ENCODE results near the gene DIAPH2.

DIAPH2 gene

GRCh38 chrX:97065066-97065465, 380.4 kb downstream of the DIAPH2 start:
- DNase-seq: no peak

DNA sequence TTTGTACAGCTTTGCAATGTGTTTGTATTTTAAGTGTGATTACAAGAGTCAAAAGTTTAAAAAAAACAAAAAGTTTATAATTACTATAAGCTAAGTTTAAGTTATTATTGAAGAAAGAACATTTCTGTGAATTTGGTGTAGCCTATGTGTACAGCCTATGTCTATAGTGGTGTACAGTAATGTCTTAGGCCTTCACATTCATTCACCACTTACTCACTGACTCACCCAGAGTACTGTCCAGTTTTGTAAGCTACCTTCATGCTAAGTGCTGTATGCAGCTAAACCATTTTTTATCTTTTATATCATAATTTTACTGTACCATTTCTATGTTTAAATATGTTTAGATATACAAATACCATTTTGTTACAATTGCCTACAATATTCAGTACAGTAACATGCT, 381.3 kb downstream of the DIAPH2 start:
- no peak for DNase-seq

GRCh38 chrX:97066381-97066780, 381.7 kb downstream of the DIAPH2 start:
- no peak for DNase-seq

DNA sequence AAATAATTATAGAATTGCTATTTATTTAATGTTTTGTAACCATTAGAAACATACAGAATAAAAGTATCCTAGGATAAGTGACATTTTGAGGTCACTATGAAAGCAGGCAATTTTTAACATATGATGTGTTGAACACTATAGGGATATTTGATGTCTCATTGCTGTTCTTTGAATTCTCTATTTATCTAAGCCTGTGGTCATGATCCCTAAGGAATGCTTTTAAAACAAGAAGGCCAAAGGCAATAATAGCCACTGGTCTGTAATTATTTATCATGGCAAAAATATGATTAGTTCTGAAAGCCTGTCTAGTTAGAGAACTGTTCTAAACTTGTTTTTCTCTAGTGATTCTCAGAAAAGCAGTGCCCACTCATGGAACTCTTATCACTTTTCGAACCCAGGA, 385.7 kb downstream of the DIAPH2 start:
- no peak for DNase-seq

- no peak for DNase-seq
Observed at GRCh38 chrX:97074400-97074799, 389.8 kb downstream of the DIAPH2 start.

DNA sequence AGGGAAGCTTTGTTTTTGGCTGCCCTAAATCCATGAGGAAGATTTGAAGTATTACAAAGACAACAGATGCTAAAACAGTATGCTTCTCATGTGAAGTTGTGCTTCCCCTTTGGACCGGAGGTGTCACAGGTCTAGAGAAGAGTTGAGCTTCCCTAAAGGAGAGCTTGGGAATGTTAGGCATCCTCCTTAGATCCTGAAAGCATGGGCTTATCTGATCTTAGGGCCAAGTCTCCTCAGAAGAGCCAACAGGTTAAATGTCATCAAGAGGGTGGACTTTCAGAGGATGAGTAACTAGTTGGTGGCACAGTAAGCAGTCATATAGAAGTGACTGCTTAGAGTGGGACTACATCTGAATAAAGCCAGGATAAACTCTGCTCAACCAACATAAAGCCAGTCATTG, 404.5 kb downstream of the DIAPH2 start:
- no peak for DNase-seq

DNA sequence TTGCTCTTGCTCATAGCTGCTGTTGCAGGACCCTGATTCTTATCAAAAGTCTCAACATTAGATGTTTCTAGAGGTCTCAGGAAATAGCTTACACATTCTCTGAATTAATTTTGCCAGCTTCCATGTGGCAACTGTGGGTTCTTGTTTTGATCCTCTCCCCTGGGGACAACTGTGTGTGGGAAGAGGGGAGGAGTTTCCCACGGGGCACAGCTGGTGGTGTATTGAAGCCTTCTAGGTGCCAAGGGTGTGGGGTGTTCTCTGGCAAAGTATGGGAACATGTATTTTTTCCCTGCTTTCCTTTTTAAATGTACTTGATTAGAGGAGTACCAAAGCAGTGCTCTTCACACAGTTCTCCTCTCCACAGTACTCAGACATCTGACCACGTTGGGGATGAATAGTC, 411.7 kb downstream of the DIAPH2 start:
- no peak for DNase-seq

DNA sequence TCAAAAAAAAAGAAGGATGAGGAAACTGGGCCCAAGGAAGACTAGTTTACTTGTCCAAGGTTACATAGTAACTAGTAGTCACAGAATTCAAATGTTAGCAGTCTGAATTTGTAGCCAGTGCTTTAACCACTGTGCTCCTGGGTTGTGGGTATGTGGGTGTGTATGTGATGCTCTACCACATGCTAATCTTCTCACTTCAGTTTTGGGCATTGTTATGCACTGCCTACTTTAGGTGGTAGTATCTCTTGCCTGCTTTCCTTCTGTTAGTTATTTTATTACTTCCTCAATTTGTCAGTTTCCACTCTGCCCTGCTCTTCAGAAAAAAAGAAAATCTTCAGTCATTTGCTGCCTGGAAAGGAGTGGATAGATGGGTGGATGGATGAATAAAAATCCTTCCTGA, 418.3 kb downstream of the DIAPH2 start:
- DNase-seq: no peak

GRCh38 chrX:97109730-97110129, 425.1 kb downstream of the DIAPH2 start:
- no peak for DNase-seq

GRCh38 chrX:97117572-97117971, 432.9 kb downstream of the DIAPH2 start:
- no peak for DNase-seq

DNA sequence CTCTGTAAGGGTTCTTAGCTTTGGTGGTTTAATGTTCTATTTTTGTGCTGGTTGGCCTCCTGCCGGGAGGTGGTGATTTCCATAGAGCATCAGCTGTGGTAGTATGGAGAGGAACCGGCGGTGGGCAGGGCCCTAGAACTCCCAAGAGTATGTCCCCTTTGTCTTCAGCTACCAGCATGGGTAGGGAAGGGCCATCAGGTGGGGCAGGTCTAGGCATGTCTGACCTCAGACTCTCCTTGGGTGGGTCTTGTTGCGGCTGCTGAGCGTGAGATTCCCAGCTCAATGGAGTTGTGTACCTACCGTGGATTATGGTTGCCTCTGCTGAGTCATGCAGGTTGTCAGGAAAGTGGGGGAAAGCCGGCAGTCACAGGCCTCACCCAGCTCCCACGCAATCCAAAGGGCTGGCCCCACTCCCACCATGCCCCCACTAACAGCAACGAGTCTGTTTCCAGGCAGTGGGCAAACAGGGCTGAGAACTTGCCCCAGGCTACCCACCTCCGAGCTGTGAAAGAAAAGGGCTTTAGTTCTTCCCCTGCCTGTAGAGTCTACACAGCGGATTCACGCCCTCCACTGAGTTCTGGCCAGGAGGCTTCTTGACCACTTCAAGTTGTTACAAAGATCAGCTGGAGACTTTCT, 434.9 kb downstream of the DIAPH2 start:
- no peak for DNase-seq

- DNase-seq: no peak
Observed at GRCh38 chrX:97123001-97123400, 438.4 kb downstream of the DIAPH2 start.

- DNase-seq: no peak
Observed at GRCh38 chrX:97126020-97126419, 441.4 kb downstream of the DIAPH2 start.

DNA sequence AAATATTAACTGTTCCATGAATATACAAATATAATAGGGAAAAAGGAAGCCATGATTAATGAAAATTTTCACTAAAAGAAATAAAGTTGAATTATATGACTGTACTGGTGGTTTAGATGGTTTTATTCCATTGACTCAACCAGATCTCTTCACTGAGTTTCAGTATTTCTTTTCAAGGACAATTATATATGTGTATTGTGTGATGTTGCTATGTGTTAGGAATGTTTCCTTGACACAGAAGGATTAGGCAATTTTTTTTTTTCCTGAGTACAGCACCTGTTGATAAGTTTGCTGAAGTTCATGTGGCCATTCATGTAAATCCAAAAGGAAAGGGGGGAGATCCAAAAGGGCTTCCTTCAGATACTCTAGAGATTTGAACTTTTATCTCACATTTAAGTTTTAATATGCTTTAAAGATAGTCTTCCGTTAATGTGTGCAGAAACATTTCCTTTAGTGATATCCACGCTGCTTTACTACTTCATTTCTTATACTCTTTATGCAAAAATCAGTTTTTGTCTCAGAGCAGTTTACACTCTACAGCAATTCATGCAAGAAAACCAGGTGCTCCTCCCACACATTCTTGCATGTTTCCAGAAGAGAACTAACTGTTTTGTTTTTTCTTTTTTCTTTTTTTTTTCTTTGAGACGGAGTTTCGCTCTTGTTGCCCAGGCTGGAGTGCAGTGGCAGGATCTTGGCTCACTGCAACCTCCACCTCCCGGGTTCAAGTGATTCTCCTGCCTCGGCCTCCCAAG, 448.2 kb downstream of the DIAPH2 start:
- DNase-seq: no peak

- no peak for DNase-seq
Observed at GRCh38 chrX:97145934-97146333, 461.3 kb downstream of the DIAPH2 start.

DNA sequence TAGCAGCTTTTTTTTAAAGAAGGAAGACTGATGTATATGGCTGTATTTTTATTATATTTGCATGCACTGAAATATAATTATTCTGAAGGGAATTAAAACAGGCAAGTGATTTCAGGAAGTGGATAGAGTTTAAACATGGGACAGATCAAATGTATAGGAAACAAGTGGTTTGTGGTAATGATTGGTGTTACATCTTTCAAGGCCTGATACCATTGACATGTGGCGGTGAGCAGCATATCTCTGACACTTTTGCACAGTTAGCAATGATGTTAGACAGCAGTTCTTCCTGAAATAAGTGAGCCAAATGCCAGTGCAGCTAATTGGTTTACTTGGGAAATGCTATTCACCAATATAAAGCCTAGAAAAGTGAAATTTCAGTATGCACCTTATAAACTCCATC, 471.2 kb downstream of the DIAPH2 start:
- DNase-seq: no peak

- DNase-seq: no peak
Observed at GRCh38 chrX:97158269-97158668, 473.6 kb downstream of the DIAPH2 start.

DNA sequence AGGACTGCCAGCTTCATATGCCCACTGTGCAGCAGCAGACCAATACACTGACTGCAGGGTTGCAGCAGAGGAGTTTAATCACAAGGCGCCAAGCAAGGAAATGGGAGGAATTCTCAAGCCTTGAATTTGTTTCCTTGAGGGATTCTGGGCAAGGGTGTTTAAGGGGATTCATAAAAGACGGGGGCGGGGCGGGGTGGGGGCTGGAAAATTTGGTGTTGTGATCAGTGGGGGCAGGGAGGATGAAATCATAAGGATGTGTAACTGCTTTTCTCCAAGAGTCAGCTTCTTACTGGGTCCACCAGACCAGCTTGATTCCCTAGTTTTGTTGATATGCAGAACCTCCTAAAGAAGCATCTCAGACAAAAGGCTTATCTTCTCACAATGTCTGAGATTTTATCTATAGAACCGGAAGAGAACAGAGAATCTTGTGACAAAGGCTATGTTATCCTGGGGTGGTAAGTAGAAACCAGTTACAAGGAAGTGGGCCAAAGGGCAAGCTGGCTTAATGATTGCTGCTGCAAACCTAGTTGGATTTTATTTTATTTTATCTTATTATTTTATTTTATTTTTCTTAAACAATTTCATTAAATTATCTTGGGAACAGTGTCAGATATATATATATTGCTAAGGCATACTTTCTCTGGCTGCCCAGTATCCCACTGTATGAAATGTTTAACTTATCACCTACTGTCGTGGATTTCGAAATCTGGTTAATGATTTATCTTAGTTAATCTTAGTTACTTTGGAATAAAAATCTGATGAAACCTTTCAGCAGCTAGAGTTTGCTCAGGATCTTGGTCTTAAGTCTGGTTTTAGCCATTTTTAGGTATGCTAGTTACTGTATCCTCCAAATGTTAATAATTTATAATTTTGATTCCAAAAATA, 475.5 kb downstream of the DIAPH2 start:
- no peak for DNase-seq

DNA sequence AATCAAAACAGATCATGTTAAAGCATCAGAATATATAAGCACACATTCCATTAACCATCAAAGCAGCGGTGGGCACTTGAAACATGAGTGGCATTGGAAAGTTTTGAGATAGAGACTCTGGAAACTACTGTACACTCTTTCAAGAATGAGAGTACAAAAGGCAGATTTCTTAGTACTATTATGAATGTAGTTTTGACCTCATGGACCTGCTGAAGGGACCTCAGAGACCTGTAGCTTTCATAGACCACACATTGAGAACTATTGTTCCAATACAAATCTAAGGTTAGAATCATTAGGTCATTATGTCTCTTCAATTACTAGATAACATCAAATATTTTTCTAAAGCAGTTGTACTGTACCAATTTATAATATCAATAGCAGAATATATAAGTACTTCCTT, 482.7 kb downstream of the DIAPH2 start:
- no peak for DNase-seq

GRCh38 chrX:97168646-97169045, 484.0 kb downstream of the DIAPH2 start:
- DNase-seq: no peak

DNA sequence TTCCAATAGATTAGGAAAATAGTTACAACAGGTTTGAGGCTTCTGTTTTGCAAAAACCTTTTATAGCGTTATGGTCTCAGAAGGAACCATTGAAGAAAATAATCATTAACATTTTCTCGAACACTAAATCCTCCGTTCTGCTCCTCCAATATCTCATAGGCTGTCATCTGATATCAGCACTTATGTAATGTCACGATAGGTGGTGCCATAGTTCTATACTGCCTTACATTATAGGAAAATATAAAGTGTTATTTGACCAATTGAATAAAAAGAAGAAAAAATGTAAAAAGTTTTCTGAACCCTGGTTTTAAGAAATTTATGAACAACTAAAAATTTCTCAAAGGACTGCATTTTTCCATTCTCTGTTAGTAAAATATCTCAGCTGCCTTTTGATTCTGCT, 490.5 kb downstream of the DIAPH2 start:
- DNase-seq: no peak

- DNase-seq: no peak
Observed at GRCh38 chrX:97189668-97190067, 505.0 kb downstream of the DIAPH2 start.

DNA sequence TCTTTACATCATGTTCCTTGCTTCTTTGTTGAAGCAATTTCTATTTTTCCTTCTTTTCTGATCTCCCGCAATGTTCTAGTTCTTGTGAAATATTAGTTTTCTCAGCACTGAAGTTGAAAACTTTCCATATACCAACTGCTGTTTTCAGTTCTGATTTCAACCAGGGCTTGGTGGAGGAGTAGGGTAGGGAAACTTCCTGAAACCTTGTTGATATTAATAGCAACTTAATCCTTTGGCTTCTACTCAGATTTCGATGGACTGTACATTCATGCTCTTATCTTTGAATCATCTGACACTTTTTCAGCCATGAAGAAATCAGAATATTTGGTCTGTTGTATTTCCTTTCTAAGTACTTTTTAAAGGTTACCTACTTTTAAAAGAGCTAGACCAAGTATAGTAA, 514.9 kb downstream of the DIAPH2 start:
- no peak for DNase-seq

- no peak for DNase-seq
Observed at GRCh38 chrX:97200454-97200853, 515.8 kb downstream of the DIAPH2 start.
